ENCODE results near the gene SLC27A5. TPM values are rescaled to one million over a fixed set of nuclear protein-coding genes. Genes with fewer than 3 reads are reported as not detected.
A peak's percentile ranks its signal among the peaks of the same experiment; 100 is the strongest.
"Not testable (repeated sequence)": the region's sequence is repeated elsewhere in the genome, so short reads cannot be mapped to it uniquely, and the experiment has no call there.

Gene SLC27A5
- total and polyA plus RNA-seq, 8 donors: 0.87 to 18.4 (median 3.3) TPM; not detected in 1

DNA sequence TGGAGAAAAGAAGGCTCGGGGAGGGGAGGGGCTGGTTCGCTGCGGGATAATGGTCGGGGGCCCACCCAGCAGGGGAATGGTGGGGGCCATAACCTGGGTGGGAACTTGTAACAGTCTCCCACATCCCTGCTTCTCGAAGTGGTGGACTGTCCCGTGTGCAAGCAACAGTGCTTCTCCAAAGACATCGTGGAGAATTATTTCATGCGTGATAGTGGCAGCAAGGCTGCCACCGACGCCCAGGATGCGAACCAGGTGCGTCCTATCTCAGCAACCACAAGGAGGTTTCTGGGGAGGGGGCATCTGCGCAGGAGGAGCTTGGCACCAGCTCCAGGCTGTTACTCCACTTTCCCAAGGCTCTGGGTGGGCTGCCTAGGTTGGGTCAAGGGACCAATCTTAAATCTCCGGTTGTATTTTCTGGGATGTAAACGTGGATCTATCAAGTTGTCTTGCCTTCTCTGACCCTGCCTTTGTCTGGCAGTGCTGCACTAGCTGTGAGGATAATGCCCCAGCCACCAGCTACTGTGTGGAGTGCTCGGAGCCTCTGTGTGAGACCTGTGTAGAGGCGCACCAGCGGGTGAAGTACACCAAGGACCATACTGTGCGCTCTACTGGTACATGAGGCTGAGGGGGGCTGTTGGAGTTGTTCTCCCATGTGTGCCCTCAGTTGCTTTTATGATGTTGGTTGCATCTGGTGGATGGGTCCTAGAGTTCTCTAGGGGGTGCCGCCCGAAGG lies 33.7 kb upstream of the SLC27A5 start:
- DNase-seq: no peak
- TF ChIP-seq, protein P1, sequence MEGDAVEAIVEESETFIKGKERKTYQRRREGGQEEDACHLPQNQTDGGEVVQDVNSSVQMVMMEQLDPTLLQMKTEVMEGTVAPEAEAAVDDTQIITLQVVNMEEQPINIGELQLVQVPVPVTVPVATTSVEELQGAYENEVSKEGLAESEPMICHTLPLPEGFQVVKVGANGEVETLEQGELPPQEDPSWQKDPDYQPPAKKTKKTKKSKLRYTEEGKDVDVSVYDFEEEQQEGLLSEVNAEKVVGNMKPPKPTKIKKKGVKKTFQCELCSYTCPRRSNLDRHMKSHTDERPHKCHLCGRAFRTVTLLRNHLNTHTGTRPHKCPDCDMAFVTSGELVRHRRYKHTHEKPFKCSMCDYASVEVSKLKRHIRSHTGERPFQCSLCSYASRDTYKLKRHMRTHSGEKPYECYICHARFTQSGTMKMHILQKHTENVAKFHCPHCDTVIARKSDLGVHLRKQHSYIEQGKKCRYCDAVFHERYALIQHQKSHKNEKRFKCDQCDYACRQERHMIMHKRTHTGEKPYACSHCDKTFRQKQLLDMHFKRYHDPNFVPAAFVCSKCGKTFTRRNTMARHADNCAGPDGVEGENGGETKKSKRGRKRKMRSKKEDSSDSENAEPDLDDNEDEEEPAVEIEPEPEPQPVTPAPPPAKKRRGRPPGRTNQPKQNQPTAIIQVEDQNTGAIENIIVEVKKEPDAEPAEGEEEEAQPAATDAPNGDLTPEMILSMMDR (IDR thresholded peaks at IDR 0.05): no peak
- TF ChIP-seq POLR2AphosphoS5 (IDR thresholded peaks at IDR 0.05): no peak
- no peak for TF ChIP-seq POLR2A (IDR thresholded peaks at IDR 0.05)
- no peak for TF ChIP-seq EP300 (IDR thresholded peaks at IDR 0.05)
- Histone ChIP-seq H3K27ac (peak overlapping the region in 4 of 5 donors; percentile 79 to 98 (median 88)), H3K36me3 (peaks cover 39 to 50% (median 42%) of the 10 kb centered on the region in 4 donors), H3K4me3 (peak overlapping the region; percentile 90 to 100 (median 96)), H3K9me3 (no peaks in the 10 kb centered on the region), H3K27me3 (peaks cover 0 to 16% (median 0%) of the 10 kb centered on the region in 3 donors), H3K4me1 (peaks cover 23 to 48% (median 43%) of the 10 kb centered on the region in 4 donors)
- 3 to 6% (median 5%) methylated on average over 17 to 21 of the region's 21 CpGs for WGBS, 5 donors
- intact Hi-C loops (cut with DNase I; ENCODE audit: low total_unique reads): no loop called here

DNA sequence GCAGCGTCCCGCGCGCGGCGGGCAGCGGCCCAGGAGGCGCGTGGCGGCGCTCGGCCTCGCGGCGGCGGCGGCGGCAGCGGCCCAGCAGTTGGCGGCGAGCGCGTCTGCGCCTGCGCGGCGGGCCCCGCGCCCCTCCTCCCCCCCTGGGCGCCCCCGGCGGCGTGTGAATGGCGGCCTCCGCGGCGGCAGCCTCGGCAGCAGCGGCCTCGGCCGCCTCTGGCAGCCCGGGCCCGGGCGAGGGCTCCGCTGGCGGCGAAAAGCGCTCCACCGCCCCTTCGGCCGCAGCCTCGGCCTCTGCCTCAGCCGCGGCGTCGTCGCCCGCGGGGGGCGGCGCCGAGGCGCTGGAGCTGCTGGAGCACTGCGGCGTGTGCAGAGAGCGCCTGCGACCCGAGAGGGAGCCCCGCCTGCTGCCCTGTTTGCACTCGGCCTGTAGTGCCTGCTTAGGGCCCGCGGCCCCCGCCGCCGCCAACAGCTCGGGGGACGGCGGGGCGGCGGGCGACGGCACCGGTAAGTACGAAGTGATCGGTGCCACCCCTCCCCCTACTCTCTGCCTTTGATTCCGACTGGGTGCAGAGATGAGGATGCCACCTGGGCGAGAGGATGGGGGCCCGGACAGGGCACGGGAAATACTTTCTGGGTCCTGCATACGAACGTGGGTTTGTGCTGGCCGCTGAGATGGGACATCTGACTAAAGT lies 32.9 kb upstream of the SLC27A5 start:
- TF ChIP-seq EP300 (IDR thresholded peaks at IDR 0.05): no peak
- no peak for TF ChIP-seq POLR2AphosphoS5 (IDR thresholded peaks at IDR 0.05)
- Histone ChIP-seq H3K9me3 (no peaks in the 10 kb centered on the region), H3K27me3 (peaks cover 0 to 21% (median 0%) of the 10 kb centered on the region in 3 donors), H3K36me3 (peaks cover 32 to 42% (median 35%) of the 10 kb centered on the region in 4 donors), H3K27ac (peak overlapping the region; percentile 93 to 99 (median 96)), H3K4me1 (peaks cover 23 to 48% (median 43%) of the 10 kb centered on the region in 4 donors), H3K4me3 (peak overlapping the region; percentile 90 to 100 (median 96))
- peak in 1 of 2 donors; percentile 91 for DNase-seq
- 1 to 2% (median 1%) methylated on average over 22 to 91 of the region's 92 CpGs for WGBS, 5 donors
- intact Hi-C loops (cut with DNase I; ENCODE audit: low total_unique reads): no loop called here

GRCh38 chr19:58543826-58544590 lies 32.2 kb upstream of the SLC27A5 start, which contains the start of gene TRIM28:
TSS of gene TRIM28 (plus strand) at chr19:58544064. CDS start at chr19:58544758, 694 bp downstream.
- H3K27me3 ChIP-seq: peaks cover 0 to 28% (median 0%) of the 10 kb centered on the region in 3 donors
- peak within 1 kb of the TSS; percentile 90 to 100 (median 96) for H3K4me3 ChIP-seq
- TF ChIP-seq, protein P1 (IDR thresholded peaks at IDR 0.05): peak in 1 of 7 experiments; percentile 8
- TF ChIP-seq EP300 (IDR thresholded peaks at IDR 0.05) (no peak), POLR2AphosphoS5 (IDR thresholded peaks at IDR 0.05) (peak; percentile 86 to 96 (median 94)), POLR2A (IDR thresholded peaks at IDR 0.05) (peak in 2 of 4 donors; percentile 72 to 90)
- WGBS, 5 donors: 0 to 1% (median 0%) methylated on average over 44 to 73 of the region's 73 CpGs
- intact Hi-C loops (cut with DNase I; ENCODE audit: low total_unique reads): no loop called here
- H3K9me3 ChIP-seq: no peaks in the 10 kb centered on the region
- peaks cover 25 to 35% (median 28%) of the 10 kb centered on the region in 4 donors for H3K36me3 ChIP-seq
- peak; percentile 99 to 100 for DNase-seq
- H3K27ac ChIP-seq: peak within 1 kb of the TSS; percentile 93 to 99 (median 96)
- peaks cover 23 to 44% (median 40%) of the 10 kb centered on the region in 4 donors for H3K4me1 ChIP-seq

- Histone ChIP-seq H3K36me3 (peaks cover 13 to 23% (median 16%) of the 10 kb centered on the region in 4 donors), H3K4me3 (peak overlapping the region; percentile 90 to 100 (median 96)), H3K27ac (peak overlapping the region; percentile 93 to 99 (median 96)), H3K4me1 (peaks cover 29 to 47% (median 45%) of the 10 kb centered on the region in 4 donors), H3K27me3 (peaks cover 4 to 40% (median 9%) of the 10 kb centered on the region in 3 donors)
- WGBS, 5 donors: 75 to 82% (median 79%) methylated on average over 18 of the region's 18 CpGs
- H3K9me3 ChIP-seq; DNase-seq; intact Hi-C loops (cut with DNase I; ENCODE audit: low total_unique reads): not testable (repeated sequence)
Measured at GRCh38 chr19:58542641-58543372, 31.0 kb upstream of the SLC27A5 start.

DNA sequence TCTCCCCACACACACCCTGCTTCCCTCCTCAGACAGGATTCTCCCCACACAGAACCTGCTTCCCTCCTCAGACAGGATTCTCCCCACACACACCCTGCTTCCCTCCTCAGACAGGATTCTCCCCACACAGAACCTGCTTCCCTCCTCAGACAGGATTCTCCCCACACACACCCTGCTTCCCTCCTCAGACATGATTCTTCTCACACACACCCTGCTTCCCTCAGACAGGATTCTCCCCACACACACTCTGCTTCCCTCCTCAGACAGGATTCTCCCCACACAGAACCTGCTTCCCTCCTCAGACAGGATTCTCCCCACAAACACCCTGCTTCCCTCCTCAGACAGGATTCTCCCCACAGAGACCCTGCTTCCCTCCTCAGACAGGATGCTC lies 27.4 kb upstream of the SLC27A5 start:
- H3K27ac ChIP-seq; H3K9me3 ChIP-seq; DNase-seq; H3K4me3 ChIP-seq; H3K36me3 ChIP-seq; intact Hi-C loops (cut with DNase I; ENCODE audit: low total_unique reads): not testable (repeated sequence)
- H3K4me1 ChIP-seq: peaks cover 5 to 21% (median 19%) of the 10 kb centered on the region in 4 donors
- peaks cover 4 to 52% (median 9%) of the 10 kb centered on the region in 3 donors for H3K27me3 ChIP-seq
